WTC11 (cell line): ENCODE results near the gene NTRK3.

Source experiments
- FOXJ3 ChIP-seq: sonication (generic); formaldehyde crosslinking; IDR thresholded peaks from 2 replicates; pipeline ENCODE4 v1.9.0; 2021; ENCODE audit warnings: missing genetic modification reagents, mild to moderate bottlenecking, borderline replicate concordance
- FOXP1 ChIP-seq: sonication (generic); formaldehyde crosslinking; IDR thresholded peaks from 2 replicates; pipeline ENCODE4 v1.8.0; 2022; ENCODE audit warnings: missing genetic modification reagents, mild to moderate bottlenecking, moderate library complexity, borderline replicate concordance
- IRF2 ChIP-seq: sonication (generic); formaldehyde crosslinking; IDR thresholded peaks from 2 replicates; pipeline ENCODE4 v1.8.0; 2022; ENCODE audit warnings: low read depth, missing genetic modification reagents, borderline replicate concordance
- NR1H2 ChIP-seq: sonication (generic); formaldehyde crosslinking; IDR thresholded peaks from 2 replicates; pipeline ENCODE4 v1.9.0; 2021; ENCODE audit warnings: mild to moderate bottlenecking, moderate library complexity, missing genetic modification reagents
- SP1 ChIP-seq: sonication (generic); formaldehyde crosslinking; conservative IDR thresholded peaks from 2 replicates; pipeline ENCODE4 v1.8.1; 2022; ENCODE audit warnings: missing genetic modification reagents
- ZNF121 ChIP-seq: sonication (generic); formaldehyde crosslinking; IDR thresholded peaks from 2 replicates; pipeline ENCODE4 v1.8.0; 2023; ENCODE audit warnings: missing genetic modification reagents
- TF ChIP-seq, protein P1 (sequence below): fragments of 200-600 bp; IDR thresholded peaks from 2 replicates; pipeline ENCODE4 v1.8.0; 2022; ENCODE audit warnings: antibody characterized with exemption
- TF ChIP-seq, protein P2 (sequence below): sonication (generic); formaldehyde crosslinking; IDR thresholded peaks from 2 replicates; pipeline ENCODE4 v1.8.1; 2022; ENCODE audit warnings: low read depth, missing genetic modification reagents, borderline replicate concordance
- TF ChIP-seq, protein P3 (sequence below): sonication (generic); formaldehyde crosslinking; IDR thresholded peaks from 2 replicates; pipeline ENCODE4 v1.8.0; 2022; ENCODE audit warnings: mild to moderate bottlenecking, missing genetic modification reagents
- TF ChIP-seq, protein P4 (sequence below): sonication (generic); formaldehyde crosslinking; IDR thresholded peaks from 2 replicates; pipeline ENCODE4 v1.8.1; 2023; ENCODE audit warnings: mild to moderate bottlenecking, missing genetic modification reagents, moderate library complexity
- TF ChIP-seq, protein P5 (sequence below): sonication (generic); formaldehyde crosslinking; IDR thresholded peaks from 2 replicates; pipeline ENCODE4 v1.8.0; 2023; ENCODE audit warnings: missing genetic modification reagents
- TF ChIP-seq, protein P6 (sequence below): sonication (generic); formaldehyde crosslinking; IDR thresholded peaks from 2 replicates; pipeline ENCODE4 v1.8.0; 2022; ENCODE audit warnings: mild to moderate bottlenecking, missing genetic modification reagents
- TF ChIP-seq, protein P7 (sequence below): sonication (generic); formaldehyde crosslinking; IDR thresholded peaks from 2 replicates; pipeline ENCODE4 v1.8.0; 2022; ENCODE audit warnings: mild to moderate bottlenecking, missing genetic modification reagents

DNA sequence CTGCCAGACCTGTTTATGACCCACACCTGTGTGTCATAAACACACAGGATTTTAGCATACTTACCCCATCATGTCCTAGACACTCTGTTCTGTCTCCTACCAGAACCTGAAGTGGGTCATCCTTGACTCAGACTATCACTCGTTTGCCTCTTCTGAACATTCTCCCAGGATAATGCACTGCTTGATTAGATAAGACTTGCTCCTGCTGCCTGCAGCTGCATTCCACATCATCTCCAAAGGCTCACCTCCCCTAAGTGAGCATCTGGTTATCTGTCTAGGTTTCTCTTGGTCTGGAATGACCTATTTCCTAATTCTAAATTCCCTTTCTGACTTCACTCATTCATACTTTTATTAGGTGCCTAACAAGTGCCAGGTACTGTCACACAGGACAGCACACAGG lies 332.1 kb downstream of the NTRK3 start:
- no peak for TF ChIP-seq FOXJ3
- TF ChIP-seq, protein P1, sequence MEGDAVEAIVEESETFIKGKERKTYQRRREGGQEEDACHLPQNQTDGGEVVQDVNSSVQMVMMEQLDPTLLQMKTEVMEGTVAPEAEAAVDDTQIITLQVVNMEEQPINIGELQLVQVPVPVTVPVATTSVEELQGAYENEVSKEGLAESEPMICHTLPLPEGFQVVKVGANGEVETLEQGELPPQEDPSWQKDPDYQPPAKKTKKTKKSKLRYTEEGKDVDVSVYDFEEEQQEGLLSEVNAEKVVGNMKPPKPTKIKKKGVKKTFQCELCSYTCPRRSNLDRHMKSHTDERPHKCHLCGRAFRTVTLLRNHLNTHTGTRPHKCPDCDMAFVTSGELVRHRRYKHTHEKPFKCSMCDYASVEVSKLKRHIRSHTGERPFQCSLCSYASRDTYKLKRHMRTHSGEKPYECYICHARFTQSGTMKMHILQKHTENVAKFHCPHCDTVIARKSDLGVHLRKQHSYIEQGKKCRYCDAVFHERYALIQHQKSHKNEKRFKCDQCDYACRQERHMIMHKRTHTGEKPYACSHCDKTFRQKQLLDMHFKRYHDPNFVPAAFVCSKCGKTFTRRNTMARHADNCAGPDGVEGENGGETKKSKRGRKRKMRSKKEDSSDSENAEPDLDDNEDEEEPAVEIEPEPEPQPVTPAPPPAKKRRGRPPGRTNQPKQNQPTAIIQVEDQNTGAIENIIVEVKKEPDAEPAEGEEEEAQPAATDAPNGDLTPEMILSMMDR = no peak
- TF ChIP-seq FOXP1 (CRISPR knock-in tag) = no peak
- no peak for TF ChIP-seq NR1H2 (CRISPR knock-in tag)
- TF ChIP-seq, protein P2, sequence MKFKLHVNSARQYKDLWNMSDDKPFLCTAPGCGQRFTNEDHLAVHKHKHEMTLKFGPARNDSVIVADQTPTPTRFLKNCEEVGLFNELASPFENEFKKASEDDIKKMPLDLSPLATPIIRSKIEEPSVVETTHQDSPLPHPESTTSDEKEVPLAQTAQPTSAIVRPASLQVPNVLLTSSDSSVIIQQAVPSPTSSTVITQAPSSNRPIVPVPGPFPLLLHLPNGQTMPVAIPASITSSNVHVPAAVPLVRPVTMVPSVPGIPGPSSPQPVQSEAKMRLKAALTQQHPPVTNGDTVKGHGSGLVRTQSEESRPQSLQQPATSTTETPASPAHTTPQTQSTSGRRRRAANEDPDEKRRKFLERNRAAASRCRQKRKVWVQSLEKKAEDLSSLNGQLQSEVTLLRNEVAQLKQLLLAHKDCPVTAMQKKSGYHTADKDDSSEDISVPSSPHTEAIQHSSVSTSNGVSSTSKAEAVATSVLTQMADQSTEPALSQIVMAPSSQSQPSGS (CRISPR knock-in tag) = no peak
- TF ChIP-seq, protein P3, sequence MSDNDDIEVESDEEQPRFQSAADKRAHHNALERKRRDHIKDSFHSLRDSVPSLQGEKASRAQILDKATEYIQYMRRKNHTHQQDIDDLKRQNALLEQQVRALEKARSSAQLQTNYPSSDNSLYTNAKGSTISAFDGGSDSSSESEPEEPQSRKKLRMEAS (CRISPR knock-in tag) = no peak
- TF ChIP-seq ZNF121 (CRISPR knock-in tag) = no peak
- TF ChIP-seq IRF2 (CRISPR knock-in tag) = no peak
- TF ChIP-seq, protein P4, sequence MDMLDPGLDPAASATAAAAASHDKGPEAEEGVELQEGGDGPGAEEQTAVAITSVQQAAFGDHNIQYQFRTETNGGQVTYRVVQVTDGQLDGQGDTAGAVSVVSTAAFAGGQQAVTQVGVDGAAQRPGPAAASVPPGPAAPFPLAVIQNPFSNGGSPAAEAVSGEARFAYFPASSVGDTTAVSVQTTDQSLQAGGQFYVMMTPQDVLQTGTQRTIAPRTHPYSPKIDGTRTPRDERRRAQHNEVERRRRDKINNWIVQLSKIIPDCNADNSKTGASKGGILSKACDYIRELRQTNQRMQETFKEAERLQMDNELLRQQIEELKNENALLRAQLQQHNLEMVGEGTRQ (CRISPR knock-in tag) = no peak
- TF ChIP-seq SP1 (CRISPR knock-in tag) = no peak
- TF ChIP-seq, protein P5, sequence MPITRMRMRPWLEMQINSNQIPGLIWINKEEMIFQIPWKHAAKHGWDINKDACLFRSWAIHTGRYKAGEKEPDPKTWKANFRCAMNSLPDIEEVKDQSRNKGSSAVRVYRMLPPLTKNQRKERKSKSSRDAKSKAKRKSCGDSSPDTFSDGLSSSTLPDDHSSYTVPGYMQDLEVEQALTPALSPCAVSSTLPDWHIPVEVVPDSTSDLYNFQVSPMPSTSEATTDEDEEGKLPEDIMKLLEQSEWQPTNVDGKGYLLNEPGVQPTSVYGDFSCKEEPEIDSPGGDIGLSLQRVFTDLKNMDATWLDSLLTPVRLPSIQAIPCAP (CRISPR knock-in tag) = no peak
- TF ChIP-seq, protein P6, sequence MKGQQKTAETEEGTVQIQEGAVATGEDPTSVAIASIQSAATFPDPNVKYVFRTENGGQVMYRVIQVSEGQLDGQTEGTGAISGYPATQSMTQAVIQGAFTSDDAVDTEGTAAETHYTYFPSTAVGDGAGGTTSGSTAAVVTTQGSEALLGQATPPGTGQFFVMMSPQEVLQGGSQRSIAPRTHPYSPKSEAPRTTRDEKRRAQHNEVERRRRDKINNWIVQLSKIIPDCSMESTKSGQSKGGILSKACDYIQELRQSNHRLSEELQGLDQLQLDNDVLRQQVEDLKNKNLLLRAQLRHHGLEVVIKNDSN (CRISPR knock-in tag) = no peak
- TF ChIP-seq, protein P7, sequence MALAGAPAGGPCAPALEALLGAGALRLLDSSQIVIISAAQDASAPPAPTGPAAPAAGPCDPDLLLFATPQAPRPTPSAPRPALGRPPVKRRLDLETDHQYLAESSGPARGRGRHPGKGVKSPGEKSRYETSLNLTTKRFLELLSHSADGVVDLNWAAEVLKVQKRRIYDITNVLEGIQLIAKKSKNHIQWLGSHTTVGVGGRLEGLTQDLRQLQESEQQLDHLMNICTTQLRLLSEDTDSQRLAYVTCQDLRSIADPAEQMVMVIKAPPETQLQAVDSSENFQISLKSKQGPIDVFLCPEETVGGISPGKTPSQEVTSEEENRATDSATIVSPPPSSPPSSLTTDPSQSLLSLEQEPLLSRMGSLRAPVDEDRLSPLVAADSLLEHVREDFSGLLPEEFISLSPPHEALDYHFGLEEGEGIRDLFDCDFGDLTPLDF = no peak
